Dedifferentiated amniotic fluid mesenchymal stem cell (primary cell): ENCODE results near the gene KDELR1.
A peak's percentile ranks its signal among the peaks of the same experiment; 100 is the strongest.

Experiments used
- DNase-seq: peaks from one replicate; pipeline ENCODE4 v3.0.0-alpha.2; 2016; ENCODE audit errors: extremely low spot score

Gene KDELR1

DNA sequence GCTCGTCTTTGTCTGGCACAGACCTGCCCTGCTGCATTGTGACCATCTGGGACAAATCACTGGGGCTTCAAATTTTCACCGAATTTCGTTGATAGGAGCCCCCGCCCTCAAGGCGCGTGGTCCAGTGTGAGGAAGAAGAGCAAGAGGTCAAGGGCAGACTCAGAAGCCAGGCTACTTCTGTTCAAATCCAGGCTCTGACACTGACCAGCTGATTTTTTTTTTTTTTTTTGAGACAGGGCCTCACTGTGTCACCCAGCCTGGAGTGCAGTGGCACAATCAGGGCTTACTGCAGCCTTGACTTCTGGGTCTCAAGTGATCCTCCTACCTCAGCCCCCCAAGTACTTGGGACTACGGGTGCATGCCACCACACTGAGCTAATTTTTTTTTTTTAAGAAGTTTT, 20.0 kb downstream of the KDELR1 start:
- no peak for DNase-seq

DNA sequence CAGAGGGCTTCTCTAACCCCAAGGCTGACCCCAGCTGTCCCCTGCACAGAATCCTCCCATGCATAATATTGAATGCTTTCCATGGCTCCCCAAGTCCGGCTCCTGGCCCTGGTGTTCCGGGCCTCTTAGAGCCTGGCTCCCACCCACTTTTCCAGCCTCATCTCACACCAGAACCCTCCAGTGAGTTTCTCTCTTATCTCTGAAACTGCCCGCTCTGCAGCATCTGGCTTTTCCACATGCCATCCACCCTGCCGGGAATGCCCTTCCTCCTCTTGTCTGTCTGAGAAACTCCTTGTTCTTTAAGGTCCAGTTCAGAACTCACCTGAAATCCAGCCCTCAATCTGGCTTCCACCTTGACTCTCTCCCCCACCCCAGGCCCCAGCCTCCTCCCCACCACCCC, 20.4 kb downstream of the KDELR1 start:
- no peak for DNase-seq

GRCh38 chr19:48368936-48369335, 22.4 kb downstream of the KDELR1 start:
- DNase-seq, result no peak

DNA sequence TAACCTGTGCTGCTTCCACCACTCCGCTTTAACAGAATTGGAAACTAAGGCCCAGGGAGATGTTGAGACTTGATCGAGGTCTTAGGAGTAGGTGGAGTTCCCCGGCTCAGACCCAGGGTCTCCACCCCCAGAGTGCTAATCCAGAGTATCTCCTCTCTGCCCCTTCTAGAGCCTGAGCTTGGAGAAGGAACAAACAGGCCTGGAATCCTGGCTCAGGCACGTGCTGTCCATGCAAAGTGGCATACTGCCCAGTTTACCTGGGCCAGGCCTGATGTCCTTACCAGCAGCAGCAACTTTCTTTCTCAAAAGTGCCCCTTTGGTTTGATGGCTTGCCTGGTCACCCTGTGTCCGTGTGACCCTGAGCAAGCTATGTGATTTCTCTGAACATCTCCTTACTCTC, 23.5 kb downstream of the KDELR1 start:
- DNase-seq, result no peak

- no peak for DNase-seq
Observed at GRCh38 chr19:48365602-48366001, 25.7 kb downstream of the KDELR1 start.

DNA sequence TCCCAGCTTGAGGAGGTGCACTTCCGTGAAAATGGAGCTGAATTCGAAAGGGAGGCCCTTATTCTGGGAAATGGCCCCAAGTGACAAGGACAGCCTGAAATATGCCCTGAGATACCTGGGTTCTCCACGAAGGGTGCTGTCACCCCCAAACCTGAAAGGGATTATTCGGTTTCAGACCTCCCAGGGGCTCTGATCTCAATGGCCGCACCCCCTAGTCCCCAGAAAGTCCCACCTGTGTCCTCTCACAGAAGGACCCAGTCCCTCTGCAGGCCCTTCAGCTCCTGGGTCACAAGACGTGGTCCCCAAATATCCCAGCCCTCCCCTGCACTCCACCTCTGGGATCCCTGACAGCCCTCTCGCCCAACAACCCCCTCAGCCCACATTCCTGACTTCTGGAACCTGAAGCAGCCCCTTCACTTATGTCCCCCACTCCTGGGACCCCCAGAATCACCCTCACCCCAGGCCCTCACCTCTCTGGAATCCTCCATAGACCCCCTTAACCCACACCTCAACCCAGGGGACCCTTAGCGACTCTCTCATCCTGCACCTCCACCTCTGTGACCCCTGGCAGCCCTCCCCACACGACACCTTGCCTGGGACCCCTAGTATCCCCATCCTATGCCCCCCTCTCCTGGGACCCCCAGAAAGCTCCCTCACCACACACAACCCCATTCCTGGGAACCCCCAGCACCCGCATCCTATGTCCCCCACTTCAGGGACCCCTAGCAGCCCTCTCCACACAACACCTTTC, 26.6 kb downstream of the KDELR1 start:
- DNase-seq, result no peak

DNA sequence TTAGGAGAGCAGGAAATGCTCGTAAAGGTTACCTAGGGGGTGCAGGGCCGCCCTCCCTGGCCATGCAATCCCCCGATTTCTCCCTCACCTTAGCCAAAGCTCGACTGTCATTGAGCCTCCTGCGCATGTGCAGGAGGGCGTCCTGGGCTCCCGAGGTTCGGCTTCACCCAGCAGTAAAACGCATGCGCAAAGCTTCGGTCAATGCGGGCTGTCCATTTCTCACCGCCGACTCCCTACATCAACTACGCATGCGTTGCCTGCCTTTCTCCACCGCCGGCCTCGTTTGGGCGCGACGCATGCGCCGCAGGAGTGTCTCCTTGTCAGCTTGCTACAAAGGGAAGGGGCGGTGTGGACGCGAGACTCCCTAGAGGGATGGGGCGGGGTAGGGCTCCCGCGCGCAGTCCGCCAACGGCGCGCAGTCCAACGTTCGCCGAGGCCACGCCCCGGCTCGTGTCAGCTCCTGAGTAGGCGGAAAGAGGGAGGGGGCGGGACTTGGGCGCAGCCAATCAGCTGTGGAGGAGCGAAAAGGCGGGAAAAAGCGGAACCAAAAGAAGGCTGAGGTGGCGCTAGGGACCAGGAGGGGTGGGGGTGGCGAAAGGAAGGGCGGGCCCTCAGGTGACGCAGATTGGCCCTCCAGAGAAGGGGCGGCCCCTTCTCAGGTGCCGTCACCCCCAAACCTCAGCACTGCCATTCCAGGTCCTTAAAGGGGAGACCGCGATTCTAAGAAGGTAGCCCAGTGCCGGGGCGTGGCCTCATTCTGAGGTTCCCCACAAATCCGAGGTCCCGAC, 27.3 kb downstream of the KDELR1 start, which contains the start of the genes SYNGR4 and TMEM143:
TSS of gene SYNGR4 (plus strand) at position 558 of the 788 bp plus-strand sequence. CDS start 1,476 bp downstream, outside the sequence.
TSS of gene TMEM143 (minus strand) at position 131 of the 788 bp plus-strand sequence. CDS start at position 111, 20 bp downstream.
- peak; percentile 99 for DNase-seq

DNA sequence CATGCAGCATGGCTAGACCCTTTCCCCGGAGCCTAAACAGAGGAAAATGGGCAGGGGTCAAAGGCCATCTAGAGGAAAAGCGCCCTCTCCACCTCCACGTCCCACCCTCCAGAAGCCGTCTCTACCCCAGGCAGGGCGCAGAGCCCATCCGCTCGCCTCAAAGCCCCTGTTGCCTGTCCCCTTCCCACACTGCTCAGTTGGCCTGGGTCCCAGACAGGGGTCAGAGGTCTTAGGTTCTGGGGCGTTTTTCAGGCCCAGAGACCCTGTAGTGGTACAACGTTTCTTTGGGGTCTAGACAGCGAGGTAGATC, 27.9 kb downstream of the KDELR1 start:
- no peak for DNase-seq

DNA sequence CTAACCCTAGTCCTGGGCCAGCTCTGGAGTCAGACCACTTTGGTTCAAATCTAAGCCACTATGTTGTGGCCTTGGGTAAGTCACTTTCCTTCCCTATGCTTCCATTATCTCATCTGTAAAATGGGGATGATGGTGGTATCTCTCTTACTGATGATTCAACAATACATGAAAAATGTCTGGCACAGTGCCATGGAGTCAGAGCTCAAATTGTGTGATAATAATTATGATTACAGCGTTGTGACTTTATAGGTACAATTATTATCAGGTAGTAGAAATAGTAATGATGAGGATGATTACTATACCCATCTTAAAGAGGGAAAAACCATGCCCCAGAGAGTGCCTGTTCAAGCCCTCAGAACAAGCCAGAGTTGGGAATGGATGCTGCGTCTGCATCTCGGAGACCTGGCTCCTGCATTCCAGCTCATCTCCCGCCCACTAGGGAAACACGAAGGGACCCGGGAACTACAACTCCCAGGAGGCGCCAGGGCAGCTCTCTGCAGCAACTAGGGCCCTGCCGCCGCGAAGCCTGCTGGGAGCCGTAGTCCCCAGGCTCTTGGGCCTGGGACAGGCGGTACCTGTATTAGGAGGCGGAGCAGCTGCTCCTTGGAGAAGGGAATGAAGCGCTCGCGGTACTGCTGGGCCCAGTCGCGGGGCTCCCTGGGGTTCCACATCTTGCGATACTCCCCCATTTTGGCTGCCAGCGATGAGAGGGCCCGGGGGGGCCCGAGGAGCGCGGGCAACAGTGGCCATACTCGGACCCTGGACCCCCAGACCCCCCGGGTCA, 28.4 kb downstream of the KDELR1 start:
- peak; percentile 89 for DNase-seq

DNA sequence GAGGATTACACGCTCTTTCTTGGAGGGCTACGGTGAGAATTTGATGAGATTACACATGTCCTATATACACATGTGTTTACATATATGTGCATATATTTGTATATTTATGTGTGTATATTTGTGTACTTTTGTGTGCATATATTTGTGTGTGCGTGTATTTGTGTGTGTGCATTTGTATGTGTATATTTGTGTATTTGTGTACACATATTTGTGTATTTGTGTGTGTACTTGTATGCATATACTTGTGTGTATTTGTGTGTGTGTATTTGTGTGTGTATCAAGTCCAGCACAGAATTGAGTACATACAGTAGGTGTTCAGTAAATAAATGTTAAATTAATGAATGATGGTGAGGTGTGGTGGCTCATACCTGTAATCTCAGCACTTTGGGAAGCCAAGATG, 29.4 kb downstream of the KDELR1 start:
- no peak for DNase-seq

- no peak for DNase-seq
Observed at GRCh38 chr19:48359123-48359522, 32.2 kb downstream of the KDELR1 start.

DNA sequence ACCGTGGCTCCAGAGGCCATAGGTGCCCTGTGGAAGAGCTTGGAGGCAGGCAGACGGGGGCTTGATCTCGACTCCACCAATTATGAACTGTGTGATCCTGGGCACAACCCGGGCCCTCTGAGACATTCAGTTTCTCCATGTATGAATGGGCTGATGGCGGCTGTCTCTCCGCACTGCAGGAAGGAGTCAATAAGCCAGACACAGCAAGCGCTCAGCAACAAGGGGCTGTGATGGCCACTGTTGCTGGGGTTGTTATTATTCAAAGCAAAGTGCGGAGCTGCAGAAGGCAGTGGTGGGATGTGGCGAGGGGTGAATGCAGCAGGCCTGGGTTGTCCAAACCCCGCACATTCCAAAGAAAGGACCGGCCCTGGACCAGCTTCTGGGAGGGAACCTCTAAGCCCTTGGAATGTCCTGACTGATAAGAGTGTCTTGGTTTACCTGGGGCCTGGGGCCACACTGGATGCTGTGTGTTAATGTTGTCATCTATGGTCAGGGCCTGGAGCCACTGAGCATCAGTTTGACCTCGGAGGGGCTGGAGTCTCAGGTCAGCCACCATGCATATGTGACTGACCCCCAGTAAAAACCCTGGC, 35.9 kb downstream of the KDELR1 start:
- DNase-seq, result no peak

DNA sequence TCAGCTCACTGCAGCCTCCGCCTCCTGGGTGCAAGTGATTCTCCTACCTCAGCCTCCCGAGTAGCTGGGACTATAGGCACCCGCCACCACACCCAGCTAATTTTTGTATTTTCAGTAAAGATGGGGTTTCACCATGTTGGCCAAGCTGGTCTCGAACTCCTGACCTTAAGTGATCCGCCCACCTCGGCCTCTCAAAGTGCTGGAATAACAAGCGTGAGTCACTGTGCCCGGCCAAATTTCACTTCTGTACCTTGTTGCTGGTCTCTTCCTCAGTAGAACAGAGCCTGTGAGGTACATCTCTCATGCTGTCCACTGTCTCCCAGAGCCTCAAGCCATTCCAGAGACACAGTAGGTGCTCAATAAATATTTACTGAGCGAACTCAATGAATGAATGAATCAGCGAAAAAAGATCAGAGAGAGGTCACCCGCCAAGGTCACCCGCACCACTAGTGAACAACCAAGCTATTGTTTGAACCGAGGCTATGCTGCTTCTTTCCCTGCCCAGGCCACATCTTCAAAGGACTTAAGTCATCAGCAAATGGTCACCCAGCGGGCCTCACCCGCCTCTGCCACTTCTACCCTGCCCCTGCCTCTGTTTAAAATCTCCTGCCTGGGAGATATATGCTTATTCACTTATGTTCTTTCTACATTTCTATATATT, 36.9 kb downstream of the KDELR1 start:
- no peak for DNase-seq

DNA sequence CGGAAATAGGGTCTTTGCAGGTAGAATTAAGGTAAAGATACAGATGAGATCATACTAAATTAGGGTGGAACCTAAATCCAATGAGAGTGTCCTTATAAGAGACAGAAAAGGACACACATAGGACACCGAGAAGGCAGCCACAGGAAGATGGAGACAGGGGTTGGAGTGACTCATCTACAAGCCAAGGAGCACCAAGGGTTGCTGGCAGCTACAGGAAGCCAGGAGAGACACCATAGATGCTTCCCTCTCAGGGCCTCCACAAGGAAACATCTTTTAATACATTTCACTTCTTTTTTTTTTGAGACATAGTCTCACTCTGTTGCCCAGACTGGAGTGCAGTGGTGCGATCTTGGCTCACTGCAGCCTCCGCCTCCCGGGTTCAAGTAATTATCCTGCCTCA, 37.7 kb downstream of the KDELR1 start:
- no peak for DNase-seq

GRCh38 chr19:48351341-48351752, 40.0 kb downstream of the KDELR1 start:
- DNase-seq, result no peak

DNA sequence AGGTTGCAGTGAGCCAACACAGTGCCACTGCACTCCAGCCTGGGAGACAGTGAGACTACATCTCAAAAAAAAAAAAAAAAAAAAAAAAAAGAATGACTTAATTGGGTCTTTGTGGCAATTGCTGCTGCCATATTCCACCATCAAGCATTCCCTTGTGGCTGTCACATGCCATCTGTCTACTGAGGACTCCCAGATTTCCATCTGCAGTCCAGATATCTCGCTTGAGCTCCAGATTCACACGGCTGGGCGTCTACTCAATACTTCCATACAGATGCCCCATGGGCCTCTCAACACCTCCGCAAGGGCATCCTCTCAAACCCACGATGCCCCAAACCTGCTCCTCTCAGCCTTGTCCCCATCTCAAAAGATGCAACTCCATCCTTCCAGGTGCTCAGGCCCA, 40.5 kb downstream of the KDELR1 start:
- DNase-seq, result no peak

GRCh38 chr19:48348737-48349136, 42.6 kb downstream of the KDELR1 start:
- DNase-seq, result no peak

- no peak for DNase-seq
Observed at GRCh38 chr19:48348045-48348444, 43.3 kb downstream of the KDELR1 start.

DNA sequence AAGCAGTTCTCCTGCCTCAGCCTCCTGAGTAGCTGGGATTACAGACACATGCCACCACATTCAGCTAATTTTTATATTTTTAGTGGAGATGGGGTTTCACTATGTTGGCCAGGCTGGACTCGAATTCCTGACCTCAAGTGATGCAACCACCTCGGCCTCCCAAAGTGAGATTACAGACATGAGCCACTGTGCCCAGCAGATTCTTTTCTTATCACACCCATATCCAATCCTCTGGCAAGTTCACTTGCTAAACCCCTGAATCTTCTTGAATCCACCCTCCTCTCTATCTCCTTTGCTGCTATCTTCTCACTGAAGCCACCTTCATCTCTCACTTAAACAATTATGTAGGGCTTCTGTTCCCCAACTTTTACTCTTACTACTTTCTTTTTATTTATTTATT, 45.2 kb downstream of the KDELR1 start:
- no peak for DNase-seq

DNA sequence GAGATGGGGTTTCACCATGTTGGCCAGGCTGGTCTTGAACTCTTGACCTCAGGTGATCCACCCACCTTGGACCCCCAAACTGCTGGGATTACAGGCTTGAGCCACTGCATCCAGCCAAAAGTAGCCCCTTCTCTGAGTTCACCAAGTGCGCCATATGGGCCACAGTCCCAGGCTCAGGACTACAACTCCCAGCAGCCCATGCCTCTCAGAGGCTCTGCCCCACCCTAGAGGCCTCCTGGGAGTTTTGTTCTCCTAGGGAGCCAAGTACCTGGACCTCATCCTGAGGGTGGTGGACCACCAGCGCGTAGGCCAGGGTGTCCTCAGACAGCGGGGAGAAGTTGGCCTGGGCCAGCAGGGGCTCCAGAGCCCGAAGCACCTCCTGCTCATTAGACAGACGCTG, 46.5 kb downstream of the KDELR1 start:
- no peak for DNase-seq

GRCh38 chr19:48342841-48343540, 48.4 kb downstream of the KDELR1 start:
- DNase-seq, result no peak
